RPMI8226 (cell line): ENCODE measurements around the gene NPAT.

Experiments used
- DNase-seq: peaks from one replicate; pipeline ENCODE4 v3.0.0-alpha.2; 2015

The NPAT gene

DNA sequence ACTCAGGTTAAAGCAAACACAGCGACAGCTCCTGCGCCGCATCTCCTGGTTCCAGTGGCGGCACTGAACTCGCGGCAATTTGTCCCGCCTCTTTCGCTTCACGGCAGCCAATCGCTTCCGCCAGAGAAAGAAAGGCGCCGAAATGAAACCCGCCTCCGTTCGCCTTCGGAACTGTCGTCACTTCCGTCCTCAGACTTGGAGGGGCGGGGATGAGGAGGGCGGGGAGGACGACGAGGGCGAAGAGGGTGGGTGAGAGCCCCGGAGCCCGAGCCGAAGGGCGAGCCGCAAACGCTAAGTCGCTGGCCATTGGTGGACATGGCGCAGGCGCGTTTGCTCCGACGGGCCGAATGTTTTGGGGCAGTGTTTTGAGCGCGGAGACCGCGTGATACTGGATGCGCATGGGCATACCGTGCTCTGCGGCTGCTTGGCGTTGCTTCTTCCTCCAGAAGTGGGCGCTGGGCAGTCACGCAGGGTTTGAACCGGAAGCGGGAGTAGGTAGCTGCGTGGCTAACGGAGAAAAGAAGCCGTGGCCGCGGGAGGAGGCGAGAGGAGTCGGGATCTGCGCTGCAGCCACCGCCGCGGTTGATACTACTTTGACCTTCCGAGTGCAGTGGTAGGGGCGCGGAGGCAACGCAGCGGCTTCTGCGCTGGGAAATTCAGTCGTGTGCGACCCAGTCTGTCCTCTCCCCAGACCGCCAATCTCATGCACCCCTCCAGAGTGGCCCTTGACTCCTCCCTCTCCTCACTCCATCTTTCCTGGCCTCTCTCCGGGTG lies at the start of gene NPAT, which contains the start of gene ATM:
Gene NPAT, minus strand, starts transcription at position 65 of the 774 bp plus-strand sequence. CDS start 102 bp downstream, outside the sequence.
Gene ATM, plus strand, starts transcription at position 494 of the 774 bp plus-strand sequence. CDS start 4,558 bp downstream, outside the sequence.
- DNase-seq: peak; percentile 100

DNA sequence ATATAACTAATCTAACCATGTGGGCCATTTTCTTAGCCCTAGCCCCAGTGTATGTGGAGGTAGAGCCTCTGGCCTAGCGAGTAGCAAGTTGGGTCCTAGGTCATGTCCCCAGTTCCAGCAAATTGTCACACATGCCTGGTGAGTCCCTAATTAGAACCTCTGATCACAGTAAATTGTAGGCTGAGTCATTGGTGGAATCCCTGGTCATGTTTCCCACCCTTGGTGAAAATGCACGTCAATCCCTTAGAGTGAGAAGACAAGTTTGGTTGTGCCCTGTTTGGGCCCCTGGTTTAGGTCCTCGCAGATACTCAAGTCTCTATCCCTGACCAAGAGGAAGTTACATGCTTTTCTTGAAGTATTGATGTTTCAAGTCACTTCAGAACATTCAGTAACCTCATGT lies 47.1 kb upstream of the NPAT start:
- no peak for DNase-seq

DNA sequence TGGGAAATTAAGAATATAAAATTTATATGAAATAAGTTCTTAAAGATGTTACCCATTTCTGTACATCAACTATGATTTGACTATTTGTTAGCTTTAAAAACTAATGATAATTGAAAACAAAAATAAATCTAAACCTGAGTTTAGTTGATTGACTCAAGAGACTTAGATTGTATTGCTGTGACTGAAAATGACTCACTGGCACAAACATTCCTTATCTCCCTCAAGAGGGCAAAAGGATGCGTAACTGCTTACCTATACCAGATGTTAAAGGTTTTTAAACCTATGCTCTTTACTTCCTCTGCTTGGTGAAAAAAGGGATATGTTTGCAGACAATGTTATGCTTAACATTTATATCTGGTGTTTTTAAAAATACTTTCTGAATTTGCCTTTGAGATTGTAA lies 30.7 kb upstream of the NPAT start:
- no peak for DNase-seq

DNA sequence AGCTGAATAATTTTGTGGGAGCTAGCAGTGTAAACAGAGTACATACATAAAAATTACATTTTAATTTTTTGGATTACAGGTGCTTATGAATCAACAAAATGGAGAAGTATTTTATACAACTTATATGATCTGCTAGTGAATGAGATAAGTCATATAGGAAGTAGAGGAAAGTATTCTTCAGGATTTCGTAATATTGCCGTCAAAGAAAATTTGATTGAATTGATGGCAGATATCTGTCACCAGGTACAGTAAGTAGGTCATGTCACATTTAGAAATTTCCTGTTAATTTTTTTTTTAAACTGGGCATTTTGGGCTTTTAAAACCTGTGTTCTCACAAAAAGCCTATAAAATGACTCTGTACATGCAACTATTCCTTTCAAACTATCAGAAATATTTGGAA lies 24.4 kb upstream of the NPAT start:
- DNase-seq: no peak

DNA sequence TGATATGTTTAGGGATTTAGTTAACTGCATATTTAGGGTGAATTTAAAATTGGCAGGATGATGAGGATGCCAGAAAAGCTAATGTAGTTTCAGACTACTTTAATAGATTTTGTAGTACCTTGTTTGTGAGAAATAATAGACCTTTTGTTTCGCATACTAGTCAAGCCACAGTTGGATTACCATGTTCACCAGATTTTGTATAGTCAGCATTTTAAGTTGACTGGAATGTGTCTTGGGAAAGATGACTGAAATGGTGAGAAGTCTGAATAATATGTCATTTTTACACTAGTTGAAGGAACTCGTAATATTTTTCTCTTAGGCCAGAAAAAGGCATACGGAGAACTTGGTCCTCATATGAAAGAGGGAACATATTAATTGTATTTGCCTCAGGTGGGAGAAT lies 23.9 kb upstream of the NPAT start:
- no peak for DNase-seq

DNA sequence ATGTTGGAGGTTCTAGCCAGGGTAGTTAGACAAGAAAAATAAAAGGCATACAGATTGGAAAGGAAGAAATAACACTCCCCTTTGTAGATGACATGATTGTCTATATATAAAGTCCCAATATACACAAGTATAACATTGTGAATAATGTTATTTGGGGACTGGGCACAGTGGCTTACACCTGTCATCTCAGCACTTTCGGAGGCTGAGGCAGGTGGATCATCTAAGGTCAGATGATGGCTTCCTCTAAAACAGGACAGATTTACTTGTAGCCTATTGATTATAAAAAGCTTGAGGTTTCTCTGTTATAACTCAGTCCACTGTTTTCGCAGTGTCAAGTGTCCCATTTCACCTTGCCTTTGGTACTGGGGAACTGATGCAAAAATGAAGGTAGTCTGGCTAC lies 20.0 kb upstream of the NPAT start:
- DNase-seq: no peak

DNA sequence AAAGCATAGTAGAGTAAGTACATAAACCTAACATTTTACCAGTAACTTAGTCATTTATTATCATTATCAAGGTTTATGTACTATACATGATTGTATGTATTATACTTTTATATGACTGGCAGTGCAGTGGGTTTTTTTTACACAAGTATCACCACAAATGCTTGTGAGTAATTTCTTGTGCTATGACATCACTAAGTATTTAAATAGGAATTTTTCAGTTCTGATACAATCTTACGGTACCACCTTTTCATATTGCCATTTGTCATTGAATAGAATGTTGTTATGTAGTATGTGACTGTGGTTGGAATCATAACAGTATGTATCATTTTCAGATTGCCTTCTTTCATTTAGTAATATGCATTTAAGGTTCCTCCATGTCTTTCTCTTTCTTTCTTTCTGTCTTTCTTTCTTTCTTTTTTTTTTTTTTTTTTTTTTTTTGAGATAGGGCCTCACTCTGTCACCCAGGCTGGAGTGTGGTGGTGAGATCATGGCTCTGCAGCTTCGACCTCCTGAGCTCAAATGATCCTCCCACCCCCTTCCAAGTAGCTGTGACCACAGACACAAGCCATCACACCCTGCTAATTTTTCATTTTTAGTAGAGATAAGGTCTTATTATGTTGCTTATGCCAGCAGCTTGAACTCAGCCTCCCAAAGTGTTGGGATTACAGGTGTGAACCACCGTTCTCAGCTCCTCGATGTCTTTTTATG lies 19.0 kb upstream of the NPAT start:
- DNase-seq: no peak

DNA sequence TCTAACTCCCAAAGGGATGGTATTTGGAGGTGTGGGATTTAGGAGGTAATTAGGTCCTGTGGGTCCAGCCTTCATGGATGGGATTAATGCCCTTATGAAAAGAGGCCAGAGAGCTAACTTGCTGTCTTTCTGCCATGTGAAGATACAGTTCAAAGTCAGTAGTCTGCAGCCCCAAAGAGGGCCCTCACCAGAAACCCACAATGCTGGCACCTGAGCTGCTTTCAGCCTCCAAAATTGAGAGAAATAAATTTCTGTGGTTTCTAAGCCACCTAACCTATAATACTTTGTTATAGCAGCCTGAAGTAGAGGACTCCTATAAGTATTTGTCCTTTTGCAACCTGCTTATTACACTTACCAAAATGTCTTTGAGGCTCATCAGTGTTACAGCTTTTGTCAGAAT lies 16.6 kb upstream of the NPAT start:
- no peak for DNase-seq

DNA sequence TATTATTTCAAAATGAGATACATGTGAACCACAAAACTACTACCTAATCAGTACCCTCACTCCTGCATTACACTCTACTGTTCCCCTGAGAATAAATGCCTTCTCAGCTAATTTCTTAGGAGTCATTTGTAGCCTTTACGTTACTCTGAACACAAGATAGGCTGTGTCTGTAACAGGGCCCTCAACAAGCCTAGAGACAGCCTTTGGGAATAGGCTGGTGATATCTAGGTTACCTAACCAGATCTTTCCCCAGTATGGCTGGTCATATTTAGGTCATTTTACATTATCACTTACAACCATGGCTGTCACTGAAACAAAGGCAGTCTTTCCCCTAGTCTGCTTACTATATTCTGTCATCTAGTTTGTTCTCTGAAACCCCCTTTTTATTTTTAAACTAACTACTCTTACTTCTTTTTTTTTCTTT lies 14.6 kb upstream of the NPAT start:
- no peak for DNase-seq

DNA sequence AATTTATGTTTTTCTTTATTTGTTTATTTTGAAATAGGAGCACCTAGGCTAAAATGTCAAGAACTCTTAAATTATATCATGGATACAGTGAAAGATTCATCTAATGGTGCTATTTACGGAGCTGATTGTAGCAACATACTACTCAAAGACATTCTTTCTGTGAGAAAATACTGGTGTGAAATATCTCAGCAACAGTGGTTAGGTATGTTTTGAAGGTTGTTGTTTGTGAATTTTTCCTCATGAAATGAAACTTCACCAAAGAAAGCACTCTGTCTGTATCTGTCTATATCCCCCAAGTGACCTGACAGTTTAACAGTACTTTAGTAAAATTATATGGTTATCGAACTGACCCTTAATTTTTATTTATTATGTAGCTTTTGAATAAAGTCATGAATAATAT lies 13.2 kb upstream of the NPAT start:
- no peak for DNase-seq

DNA sequence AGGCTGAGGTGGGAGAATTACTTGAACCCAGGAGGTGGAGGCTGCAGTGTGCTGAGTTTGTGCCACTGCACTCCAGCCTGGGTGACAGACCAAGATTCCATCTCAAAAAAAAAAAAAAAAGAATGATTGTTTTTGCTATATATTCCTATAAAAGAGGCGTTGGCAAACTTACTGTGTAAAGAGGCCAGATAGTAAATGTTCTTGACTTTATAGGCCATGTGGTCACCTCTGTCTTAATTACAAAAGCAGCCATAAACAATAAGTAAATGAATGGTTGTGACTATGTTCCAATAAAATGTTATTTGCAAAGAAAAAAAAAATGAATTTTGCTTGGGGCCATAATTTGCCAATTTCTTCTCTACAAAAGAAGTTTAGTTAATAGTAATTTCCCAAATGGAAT lies 12.8 kb upstream of the NPAT start:
- no peak for DNase-seq

DNA sequence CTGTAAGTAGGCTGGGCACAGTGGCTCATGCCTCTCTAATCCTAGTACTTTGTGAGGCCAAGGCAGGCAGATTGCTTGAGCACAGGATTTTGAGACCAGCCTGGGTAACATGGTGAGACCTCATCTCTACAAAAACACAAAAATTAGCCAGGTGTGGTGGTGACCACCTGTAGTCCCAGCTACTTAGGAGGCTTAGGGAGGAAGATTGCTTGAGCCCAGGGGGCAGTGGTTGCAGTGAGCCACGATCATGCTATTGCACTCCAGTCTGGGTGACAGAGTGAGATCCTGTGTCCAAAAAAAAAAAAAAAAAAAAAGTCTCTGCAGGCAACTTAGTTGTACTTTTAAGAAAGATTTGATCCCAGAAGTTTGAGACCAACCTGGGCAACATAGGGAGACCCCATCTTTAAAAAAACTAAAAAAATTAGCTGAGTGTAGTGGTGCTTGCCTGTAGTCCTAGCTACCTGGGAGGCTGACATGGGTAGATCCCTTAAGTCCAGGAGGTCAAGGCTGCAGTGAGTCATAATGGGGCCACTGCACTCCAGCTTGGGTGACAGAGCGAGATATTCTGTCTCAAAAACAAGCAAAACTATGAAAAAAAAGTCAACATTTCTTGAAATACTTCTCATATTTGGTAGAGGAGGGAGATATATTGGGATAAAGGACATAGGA lies 11.0 kb upstream of the NPAT start:
- DNase-seq: no peak

DNA sequence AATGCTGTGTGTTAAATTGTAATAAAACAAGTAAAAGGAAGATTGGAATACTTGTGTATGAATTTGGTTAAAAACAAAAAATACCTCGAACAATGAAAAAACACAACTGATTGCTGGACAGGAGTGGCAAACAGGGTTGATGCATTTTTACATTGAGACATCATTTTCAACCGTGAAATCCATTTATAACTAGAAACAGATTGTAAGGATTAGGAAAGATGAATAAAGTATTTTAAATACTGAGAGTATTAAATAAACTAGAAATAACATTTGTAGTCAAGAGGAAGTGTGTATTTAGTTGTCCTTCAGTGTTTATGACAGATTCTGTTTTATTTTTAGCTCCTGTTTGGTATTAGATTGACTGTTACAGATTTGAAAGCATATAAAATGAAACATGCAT lies 5.8 kb upstream of the NPAT start:
- DNase-seq: no peak

DNA sequence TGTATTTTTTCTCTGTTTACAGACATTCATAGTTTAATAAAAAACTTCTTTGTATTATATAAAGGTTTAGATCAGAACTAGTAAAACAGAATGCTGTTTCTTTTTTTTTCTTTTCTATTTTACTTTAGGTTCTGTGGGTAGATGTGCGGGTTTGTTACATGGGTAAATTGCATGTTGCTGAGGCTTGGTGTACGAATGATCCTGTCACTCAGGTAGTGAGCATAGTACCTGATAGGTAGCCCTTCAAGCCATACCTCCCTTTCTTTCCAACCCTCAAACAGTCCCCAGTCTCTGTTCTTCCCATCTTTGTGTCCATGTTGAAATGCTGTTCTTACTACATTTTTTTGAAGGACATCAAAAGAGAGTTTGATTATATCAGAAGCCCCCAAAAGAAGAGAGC lies 3.6 kb upstream of the NPAT start:
- DNase-seq: no peak

DNA sequence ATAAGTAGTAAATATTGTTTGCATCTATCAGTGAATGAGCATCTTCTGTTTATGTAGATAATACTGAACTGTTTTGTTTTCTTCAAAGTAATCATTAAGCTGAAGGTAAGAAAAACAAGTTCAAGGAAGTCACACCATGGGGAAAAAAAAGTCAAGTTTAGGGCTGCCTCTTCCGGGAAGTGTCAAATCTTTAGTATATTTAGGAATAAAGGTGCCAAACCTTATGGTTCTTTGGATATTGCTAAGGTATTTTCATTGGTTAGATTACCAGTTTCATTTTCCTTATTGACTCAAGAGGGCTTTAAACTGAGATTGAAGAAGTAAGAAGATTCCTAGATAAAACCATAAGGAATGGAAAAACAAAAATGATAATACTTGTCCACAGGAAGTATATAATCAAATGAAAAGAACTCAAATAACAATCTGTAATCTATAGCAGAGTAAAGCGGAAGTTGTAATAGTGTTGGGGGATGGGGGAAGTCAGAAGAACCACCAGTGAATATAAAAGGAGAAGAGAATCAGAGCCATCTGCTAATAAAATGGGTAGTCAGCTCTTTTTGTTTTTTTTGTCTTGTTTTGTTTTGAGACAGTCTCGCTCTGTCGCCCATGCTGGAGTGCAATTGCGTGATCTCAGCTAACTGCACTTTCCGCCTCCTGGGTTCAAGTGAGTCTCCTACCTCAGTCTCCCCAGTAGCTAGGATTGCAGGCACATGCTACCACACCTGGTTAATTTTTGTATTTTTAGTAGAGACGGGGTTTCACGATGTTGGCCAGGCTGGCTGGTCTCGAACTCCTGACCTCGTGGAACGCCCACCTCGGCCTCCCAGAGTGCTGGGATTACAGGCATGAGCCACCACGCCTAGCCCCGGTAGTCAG lies 2.7 kb upstream of the NPAT start:
- peak; percentile 73 for DNase-seq

DNA sequence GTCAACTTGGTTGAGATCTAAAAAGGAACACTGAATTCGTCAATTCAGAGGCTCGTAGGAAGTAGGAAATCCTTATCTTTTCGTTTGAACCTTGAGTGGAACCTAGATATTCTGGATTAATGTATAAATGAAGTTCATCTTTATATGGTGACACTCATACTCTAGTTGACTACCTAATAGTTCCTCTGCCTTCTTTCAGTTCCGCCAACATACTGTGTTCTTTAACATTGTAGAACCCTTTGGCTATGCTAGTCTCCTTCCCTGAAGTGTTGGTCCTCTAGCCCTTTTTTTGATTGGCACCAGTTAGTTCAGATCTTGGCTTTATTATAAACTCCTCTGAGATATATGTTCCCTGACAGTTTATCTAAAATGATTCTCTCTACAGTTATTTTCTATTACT lies 1.9 kb upstream of the NPAT start:
- DNase-seq: no peak

DNA sequence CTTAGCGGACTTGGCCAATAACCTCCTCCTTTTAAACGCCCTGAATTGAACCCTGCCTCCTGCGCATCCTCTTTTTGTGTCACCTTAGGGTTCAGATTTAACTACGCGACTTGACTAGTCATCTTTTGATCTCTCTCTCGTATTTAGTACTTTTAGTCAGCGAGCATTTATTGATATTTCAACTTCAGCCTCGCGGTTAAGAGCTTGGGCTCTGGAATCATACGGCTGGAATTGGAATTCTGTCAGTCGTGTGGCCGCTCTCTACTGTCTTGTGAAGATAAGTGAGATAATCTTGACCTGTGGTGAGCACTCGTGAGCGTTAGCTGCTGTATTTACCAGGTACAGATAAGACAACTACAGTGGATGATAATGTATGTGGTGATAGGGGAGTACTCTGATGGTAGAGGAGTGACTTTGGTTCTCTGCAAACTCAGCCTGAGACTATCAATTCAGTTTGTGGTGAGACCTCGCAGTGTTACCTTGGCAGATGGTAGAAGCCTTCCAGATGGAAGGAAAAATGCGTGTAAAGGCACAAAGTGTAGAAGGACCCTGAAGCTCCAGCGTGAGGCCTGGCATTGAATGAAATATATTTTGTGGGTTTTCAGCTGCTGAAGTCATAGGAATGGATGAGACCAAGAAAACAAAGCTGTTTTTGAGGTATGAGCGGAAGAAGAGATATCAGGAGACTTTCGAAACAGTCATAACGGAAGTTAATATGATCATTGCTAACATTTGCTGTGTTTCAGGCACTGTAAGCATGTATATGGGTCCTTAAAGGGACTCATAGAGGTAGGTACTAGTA lies 1.1 kb upstream of the NPAT start:
- DNase-seq: peak; percentile 29

DNA sequence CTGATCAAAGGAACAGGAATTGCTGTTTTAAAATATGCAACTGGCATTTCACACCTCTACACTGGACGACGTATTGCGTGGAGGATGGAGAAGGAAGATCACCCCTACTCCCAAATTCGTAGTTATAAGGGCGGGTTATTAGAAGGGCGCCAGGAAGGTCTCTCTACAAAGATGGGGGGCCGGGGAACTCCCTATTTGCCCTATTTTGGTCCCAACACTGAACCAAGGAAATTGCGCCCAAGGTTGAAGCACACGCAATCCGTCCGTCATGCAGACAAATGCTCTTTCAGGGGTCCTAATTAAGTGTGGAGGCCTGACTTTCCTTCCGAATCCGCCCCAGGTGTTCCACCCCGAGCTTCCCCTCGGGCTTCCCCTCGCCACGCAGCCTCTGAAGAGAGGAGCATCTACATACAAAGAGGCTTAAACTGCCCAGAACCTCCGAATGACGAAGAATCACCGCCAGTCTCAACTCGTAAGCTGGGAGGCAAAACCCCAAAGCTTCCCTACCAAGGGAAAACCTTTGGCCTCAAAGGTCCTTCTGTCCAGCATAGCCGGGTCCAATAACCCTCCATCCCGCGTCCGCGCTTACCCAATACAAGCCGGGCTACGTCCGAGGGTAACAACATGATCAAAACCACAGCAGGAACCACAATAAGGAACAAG lies 396 bp downstream of the NPAT start:
- DNase-seq: no peak

DNA sequence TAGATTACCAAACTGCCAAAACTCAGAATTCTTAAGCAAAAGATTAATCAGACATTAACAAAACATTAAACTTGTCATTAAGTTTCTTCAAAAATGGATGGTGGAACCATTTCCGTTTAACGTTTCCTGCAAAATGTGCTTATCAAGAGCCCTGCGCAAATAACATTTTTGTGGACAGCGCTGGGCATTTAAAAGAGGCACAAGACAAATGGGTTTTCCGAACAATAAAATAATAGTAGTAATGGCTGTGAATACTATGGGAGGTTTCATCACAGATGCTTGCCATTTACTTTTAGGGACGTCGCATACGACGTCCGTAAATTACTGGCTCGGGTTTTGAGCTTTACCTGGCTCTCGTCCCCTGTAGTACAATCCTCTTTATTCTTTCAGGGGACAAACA lies 1.1 kb downstream of the NPAT start:
- no peak for DNase-seq

DNA sequence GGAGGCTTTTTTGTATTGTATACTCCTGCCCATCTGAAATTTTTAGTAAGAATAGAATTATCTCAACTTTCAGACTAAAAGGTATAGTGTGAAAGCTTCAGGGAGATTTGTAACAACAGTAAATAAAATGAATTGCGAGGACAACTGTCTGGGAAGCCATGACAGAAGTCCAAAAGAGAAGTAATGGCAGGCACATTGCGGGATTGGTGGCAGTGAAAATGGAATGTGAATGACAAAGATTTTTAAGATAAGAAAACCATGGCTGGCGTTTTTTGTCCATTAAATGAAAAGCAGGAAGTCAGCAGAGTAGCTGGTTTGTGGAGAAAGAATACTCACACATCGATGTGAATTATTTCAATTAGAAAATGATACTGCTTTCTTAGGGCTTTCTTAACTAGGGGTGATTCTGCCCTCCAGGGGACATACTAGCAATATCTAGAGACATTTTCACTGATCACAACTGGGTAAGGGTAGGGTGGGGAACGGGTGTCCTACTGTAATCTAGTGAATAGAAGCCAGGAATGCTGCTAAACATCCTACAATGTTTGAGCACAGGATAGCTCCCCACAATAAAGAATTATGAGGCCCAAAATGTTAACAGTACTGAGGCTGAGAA lies 1.6 kb downstream of the NPAT start:
- DNase-seq: no peak
